HG03159 (cell line): Measurements from ENCODE around the gene CHCHD3.

Experiments used
- ATAC-seq: cut with Tn5 transposase; IDR thresholded peaks from one replicate; pipeline ENCODE4 v1.9.1; 2021; ENCODE audit warnings: mild to moderate bottlenecking, moderate library complexity; ENCODE audit not compliant: unreplicated experiment

The CHCHD3 gene

GRCh38 chr7:132830941-132831340 is 250.9 kb downstream of the CHCHD3 start:
- no peak for ATAC-seq

GRCh38 chr7:132828502-132828901 is 253.4 kb downstream of the CHCHD3 start:
- no peak for ATAC-seq

- no peak for ATAC-seq
These were observed 255.7 kb downstream of the CHCHD3 start for GRCh38 chr7:132825932-132826835.

GRCh38 chr7:132825222-132825621 is 256.7 kb downstream of the CHCHD3 start:
- ATAC-seq: no peak

GRCh38 chr7:132819648-132820047 is 262.2 kb downstream of the CHCHD3 start:
- ATAC-seq: no peak

- no peak for ATAC-seq
These were observed 263.9 kb downstream of the CHCHD3 start for GRCh38 chr7:132817949-132818348.

- ATAC-seq: no peak
These were observed 266.1 kb downstream of the CHCHD3 start for GRCh38 chr7:132815696-132816311.

- no peak for ATAC-seq
These were observed 266.8 kb downstream of the CHCHD3 start for GRCh38 chr7:132815130-132815529.

- ATAC-seq: no peak
These were observed 271.3 kb downstream of the CHCHD3 start for GRCh38 chr7:132810561-132810960.

GRCh38 chr7:132806834-132807233 is 275.1 kb downstream of the CHCHD3 start:
- no peak for ATAC-seq

GRCh38 chr7:132805766-132806165 is 276.1 kb downstream of the CHCHD3 start:
- ATAC-seq: no peak

- ATAC-seq: no peak
These were observed 276.9 kb downstream of the CHCHD3 start for GRCh38 chr7:132804849-132805485.

- ATAC-seq: no peak
These were observed 281.4 kb downstream of the CHCHD3 start for GRCh38 chr7:132800522-132800921.

- no peak for ATAC-seq
These were observed 282.8 kb downstream of the CHCHD3 start for GRCh38 chr7:132799081-132799413.

GRCh38 chr7:132797152-132797551 is 284.7 kb downstream of the CHCHD3 start:
- ATAC-seq: no peak

- ATAC-seq: no peak
These were observed 288.4 kb downstream of the CHCHD3 start for GRCh38 chr7:132793474-132793873.

GRCh38 chr7:132791036-132791435 is 290.9 kb downstream of the CHCHD3 start:
- ATAC-seq: no peak

GRCh38 chr7:132790104-132790503 is 291.8 kb downstream of the CHCHD3 start:
- no peak for ATAC-seq

- no peak for ATAC-seq
These were observed 292.6 kb downstream of the CHCHD3 start for GRCh38 chr7:132789281-132789680.

GRCh38 chr7:132785870-132786269 is 296.0 kb downstream of the CHCHD3 start:
- ATAC-seq: no peak

GRCh38 chr7:132784406-132784805 is 297.5 kb downstream of the CHCHD3 start:
- ATAC-seq: no peak

- no peak for ATAC-seq
These were observed 298.1 kb downstream of the CHCHD3 start for GRCh38 chr7:132783824-132784223.
